Measurements from ENCODE around the gene RAB30.

DNA sequence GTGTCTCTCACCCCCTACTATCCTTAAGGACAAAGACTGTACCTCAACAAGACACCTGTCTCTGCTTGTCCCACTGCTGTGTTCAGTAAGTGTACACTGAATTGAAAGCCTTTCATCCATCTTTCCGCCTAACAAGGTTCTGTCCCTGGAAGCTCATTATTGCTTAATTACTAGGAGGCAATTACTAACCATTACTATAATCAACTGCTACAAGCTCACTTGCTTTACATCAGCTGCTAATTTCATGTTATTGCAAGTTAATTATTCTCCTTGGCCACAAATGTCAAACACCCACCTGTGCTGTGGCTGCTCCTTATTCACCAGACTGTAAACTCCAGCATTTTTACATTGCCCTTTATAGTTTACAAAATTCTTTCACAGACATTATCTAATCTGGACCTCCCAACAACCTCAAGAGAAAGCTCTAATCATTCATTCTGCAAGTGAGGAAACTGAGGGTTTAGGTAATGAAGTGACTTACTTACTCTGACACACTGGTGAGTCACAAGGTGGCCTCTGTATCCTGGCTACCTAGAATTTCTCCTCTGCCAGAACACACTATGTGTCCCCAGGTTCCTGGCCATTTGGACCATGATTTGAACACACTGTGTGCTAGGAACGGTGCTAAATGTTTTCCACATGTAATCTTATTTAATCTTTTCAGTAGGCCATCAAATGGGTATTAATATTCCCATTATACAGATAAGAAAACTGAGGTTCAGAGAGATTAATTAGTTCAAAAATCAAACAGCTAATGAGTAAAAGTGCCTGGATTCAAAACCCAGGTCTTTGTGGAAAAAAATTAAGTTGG is 66.7 kb downstream of the RAB30 start:
- TF ChIP-seq, protein P1, sequence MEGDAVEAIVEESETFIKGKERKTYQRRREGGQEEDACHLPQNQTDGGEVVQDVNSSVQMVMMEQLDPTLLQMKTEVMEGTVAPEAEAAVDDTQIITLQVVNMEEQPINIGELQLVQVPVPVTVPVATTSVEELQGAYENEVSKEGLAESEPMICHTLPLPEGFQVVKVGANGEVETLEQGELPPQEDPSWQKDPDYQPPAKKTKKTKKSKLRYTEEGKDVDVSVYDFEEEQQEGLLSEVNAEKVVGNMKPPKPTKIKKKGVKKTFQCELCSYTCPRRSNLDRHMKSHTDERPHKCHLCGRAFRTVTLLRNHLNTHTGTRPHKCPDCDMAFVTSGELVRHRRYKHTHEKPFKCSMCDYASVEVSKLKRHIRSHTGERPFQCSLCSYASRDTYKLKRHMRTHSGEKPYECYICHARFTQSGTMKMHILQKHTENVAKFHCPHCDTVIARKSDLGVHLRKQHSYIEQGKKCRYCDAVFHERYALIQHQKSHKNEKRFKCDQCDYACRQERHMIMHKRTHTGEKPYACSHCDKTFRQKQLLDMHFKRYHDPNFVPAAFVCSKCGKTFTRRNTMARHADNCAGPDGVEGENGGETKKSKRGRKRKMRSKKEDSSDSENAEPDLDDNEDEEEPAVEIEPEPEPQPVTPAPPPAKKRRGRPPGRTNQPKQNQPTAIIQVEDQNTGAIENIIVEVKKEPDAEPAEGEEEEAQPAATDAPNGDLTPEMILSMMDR (conservative IDR thresholded peaks at IDR 0.05): no peak
- no peak for TF ChIP-seq ZFX (IDR thresholded peaks at IDR 0.05)

Data from C4-2B (cell line).